Measurements from ENCODE around the gene CDS2.

DNA sequence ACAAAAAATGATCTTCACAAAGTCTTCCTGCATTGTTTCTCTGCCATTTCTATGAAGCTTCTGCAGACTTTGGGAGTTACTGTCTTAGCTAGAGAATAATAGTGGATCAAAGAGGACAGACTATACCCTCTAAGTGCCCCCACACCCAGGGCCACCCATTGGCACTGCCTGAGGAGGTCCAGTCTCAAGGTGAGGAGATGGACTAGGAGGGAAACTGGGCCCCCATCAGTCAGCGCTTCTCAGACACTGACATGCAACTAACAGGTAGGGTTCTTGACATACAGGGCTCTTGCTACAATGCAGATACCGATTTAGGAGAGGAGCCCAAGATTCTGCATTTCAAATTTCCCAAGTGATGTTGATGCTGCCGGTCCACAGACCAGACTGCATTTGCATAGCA lies 31.4 kb upstream of the CDS2 start:
- no peak for TF ChIP-seq EZH2 (IDR thresholded peaks at IDR 0.05; ENCODE audit: borderline replicate concordance, insufficient read depth, low read length, poor library complexity, severe bottlenecking)
- TF ChIP-seq, protein P1, sequence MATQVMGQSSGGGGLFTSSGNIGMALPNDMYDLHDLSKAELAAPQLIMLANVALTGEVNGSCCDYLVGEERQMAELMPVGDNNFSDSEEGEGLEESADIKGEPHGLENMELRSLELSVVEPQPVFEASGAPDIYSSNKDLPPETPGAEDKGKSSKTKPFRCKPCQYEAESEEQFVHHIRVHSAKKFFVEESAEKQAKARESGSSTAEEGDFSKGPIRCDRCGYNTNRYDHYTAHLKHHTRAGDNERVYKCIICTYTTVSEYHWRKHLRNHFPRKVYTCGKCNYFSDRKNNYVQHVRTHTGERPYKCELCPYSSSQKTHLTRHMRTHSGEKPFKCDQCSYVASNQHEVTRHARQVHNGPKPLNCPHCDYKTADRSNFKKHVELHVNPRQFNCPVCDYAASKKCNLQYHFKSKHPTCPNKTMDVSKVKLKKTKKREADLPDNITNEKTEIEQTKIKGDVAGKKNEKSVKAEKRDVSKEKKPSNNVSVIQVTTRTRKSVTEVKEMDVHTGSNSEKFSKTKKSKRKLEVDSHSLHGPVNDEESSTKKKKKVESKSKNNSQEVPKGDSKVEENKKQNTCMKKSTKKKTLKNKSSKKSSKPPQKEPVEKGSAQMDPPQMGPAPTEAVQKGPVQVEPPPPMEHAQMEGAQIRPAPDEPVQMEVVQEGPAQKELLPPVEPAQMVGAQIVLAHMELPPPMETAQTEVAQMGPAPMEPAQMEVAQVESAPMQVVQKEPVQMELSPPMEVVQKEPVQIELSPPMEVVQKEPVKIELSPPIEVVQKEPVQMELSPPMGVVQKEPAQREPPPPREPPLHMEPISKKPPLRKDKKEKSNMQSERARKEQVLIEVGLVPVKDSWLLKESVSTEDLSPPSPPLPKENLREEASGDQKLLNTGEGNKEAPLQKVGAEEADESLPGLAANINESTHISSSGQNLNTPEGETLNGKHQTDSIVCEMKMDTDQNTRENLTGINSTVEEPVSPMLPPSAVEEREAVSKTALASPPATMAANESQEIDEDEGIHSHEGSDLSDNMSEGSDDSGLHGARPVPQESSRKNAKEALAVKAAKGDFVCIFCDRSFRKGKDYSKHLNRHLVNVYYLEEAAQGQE (IDR thresholded peaks at IDR 0.05; ENCODE audit: borderline replicate concordance) = no peak
- TF ChIP-seq, protein P2, sequence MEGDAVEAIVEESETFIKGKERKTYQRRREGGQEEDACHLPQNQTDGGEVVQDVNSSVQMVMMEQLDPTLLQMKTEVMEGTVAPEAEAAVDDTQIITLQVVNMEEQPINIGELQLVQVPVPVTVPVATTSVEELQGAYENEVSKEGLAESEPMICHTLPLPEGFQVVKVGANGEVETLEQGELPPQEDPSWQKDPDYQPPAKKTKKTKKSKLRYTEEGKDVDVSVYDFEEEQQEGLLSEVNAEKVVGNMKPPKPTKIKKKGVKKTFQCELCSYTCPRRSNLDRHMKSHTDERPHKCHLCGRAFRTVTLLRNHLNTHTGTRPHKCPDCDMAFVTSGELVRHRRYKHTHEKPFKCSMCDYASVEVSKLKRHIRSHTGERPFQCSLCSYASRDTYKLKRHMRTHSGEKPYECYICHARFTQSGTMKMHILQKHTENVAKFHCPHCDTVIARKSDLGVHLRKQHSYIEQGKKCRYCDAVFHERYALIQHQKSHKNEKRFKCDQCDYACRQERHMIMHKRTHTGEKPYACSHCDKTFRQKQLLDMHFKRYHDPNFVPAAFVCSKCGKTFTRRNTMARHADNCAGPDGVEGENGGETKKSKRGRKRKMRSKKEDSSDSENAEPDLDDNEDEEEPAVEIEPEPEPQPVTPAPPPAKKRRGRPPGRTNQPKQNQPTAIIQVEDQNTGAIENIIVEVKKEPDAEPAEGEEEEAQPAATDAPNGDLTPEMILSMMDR (IDR thresholded peaks at IDR 0.05; ENCODE audit: poor library complexity, severe bottlenecking) = no peak
- TF ChIP-seq MXI1 (conservative IDR thresholded peaks at IDR 0.05; ENCODE audit: poor library complexity, severe bottlenecking) = no peak
- TF ChIP-seq EP300 (conservative IDR thresholded peaks at IDR 0.05; ENCODE audit: poor library complexity, severe bottlenecking) = no peak
